HepG2 (cell line): Measurements from ENCODE around the gene ITGAE. TPM values are rescaled to one million over a fixed set of nuclear protein-coding genes. Genes with fewer than 3 reads are reported as not detected.

ENCODE experiments used
- ATF7 ChIP-seq, 2 experiments: fragments of 450-650 bp in 1 of 2; sonication (generic) in 1 of 2; formaldehyde crosslinking in 1 of 2; IDR thresholded peaks; 2 replicates each; pipeline versions ENCODE4 v1.4.0 to v1.6.1; 2016 to 2020; ENCODE audit warnings: antibody characterized with exemption in 1 of 2, mild to moderate bottlenecking in 1 of 2, missing genetic modification reagents in 1 of 2
- BHLHE40 ChIP-seq: IDR thresholded peaks from 2 replicates; pipeline ENCODE4 v1.6.1; 2011; ENCODE audit warnings: low read length, improper control_type of control experiment
- BRCA1 ChIP-seq: sonication (generic); formaldehyde crosslinking; IDR thresholded peaks from 2 replicates; pipeline ENCODE4 v1.4.0; 2020; ENCODE audit warnings: missing genetic modification reagents
- KLF11 ChIP-seq: IDR thresholded peaks from 2 replicates; pipeline ENCODE4 v1.6.1; 2016; ENCODE audit warnings: missing compliant biosample characterization
- MED8 ChIP-seq: sonication (generic); formaldehyde crosslinking; IDR thresholded peaks from 2 replicates; pipeline ENCODE4 v1.8.1; 2023; ENCODE audit warnings: mild to moderate bottlenecking, missing genetic modification reagents; ENCODE audit not compliant: insufficient replicate concordance
- NFE2L2 ChIP-seq: fragments of 150-350 bp; IDR thresholded peaks from 2 replicates; pipeline ENCODE4 v1.6.1; 2014; ENCODE audit warnings: low read length
- ONECUT2 ChIP-seq: sonication (generic); formaldehyde crosslinking; IDR thresholded peaks from 2 replicates; pipeline ENCODE4 v1.4.0; 2020; ENCODE audit warnings: missing genetic modification reagents
- RBM22 ChIP-seq: fragments of 200-400 bp; formaldehyde crosslinking; optimal IDR thresholded peaks from 2 replicates; pipeline ENCODE3; 2017; ENCODE audit warnings: mild to moderate bottlenecking, low read length, moderate library complexity
- ZNF101 ChIP-seq: sonication (generic); formaldehyde crosslinking; IDR thresholded peaks from 2 replicates; pipeline ENCODE4 v1.4.0; 2020; ENCODE audit warnings: mild to moderate bottlenecking, low read depth, missing genetic modification reagents, borderline replicate concordance
- ZNF180 ChIP-seq: sonication (generic); formaldehyde crosslinking; IDR thresholded peaks from 2 replicates; pipeline ENCODE4 v1.4.0; 2020; ENCODE audit warnings: low read depth, missing genetic modification reagents, borderline replicate concordance
- ZNF234 ChIP-seq: sonication (generic); formaldehyde crosslinking; conservative IDR thresholded peaks from 2 replicates; pipeline ENCODE4 v1.5.1; 2020; ENCODE audit warnings: mild to moderate bottlenecking, missing genetic modification reagents
- ZNF510 ChIP-seq: sonication (generic); formaldehyde crosslinking; IDR thresholded peaks from 2 replicates; pipeline ENCODE4 v1.4.0; 2020; ENCODE audit warnings: low read depth, mild to moderate bottlenecking, missing genetic modification reagents
- ZNF816 ChIP-seq: sonication (generic); formaldehyde crosslinking; IDR thresholded peaks from 2 replicates; pipeline ENCODE4 v1.8.0; 2022; ENCODE audit warnings: missing genetic modification reagents, mild to moderate bottlenecking, borderline replicate concordance
- polyA plus RNA-seq, 8 experiments: library from polyadenylated mRNA; depleted of rRNA in 3 of 8; stranded (reverse) in 7 of 8; unstranded in 1 of 8; fragments of >200 nt; fragmentation: Illumina TruSeq in 4 of 8; extraction: Trizol in 4 of 8; gene quantifications; 2 replicates each; pipeline versions ENCODE4 v1.2.1 to v1.2.3, GENCODE V29; 2011 to 2016; ENCODE audit warnings: low read depth in 4 of 8, missing spikeins in 1 of 8, mixed read lengths in 1 of 8; ENCODE audit not compliant: insufficient read depth in 1 of 8
- total RNA-seq, 5 experiments: library from RNA; depleted of rRNA; stranded (reverse); fragments of >200 nt; fragmentation: Illumina TruSeq; extraction: Trizol; gene quantifications; 2 replicates each; pipeline ENCODE4 v1.2.3, GENCODE V29; 2016; ENCODE audit warnings: low read depth in 1 of 5
- TF ChIP-seq, protein P1 (sequence below): sonication (generic); formaldehyde crosslinking; conservative IDR thresholded peaks from 2 replicates; pipeline ENCODE4 v1.8.1; 2023; ENCODE audit warnings: missing genetic modification reagents
- TF ChIP-seq, protein P2 (sequence below), 2 experiments: IDR thresholded peaks; 2 replicates each; pipeline ENCODE4 v1.6.1; 2011 to 2012; ENCODE audit warnings: low read length in 2 of 2, borderline replicate concordance in 1 of 2, low read depth in 1 of 2, mild to moderate bottlenecking in 1 of 2, moderate library complexity in 1 of 2
- TF ChIP-seq, protein P3 (sequence below): sonication (generic); formaldehyde crosslinking; IDR thresholded peaks from 2 replicates; pipeline ENCODE4 v1.4.0; 2020; ENCODE audit warnings: mild to moderate bottlenecking, missing genetic modification reagents
- TF ChIP-seq, protein P4 (sequence below): sonication (generic); formaldehyde crosslinking; IDR thresholded peaks from 2 replicates; pipeline ENCODE4 v1.4.0; 2020; ENCODE audit warnings: missing genetic modification reagents; ENCODE audit errors: not compliant biosample characterization
- TF ChIP-seq, protein P5 (sequence below): sonication (generic); formaldehyde crosslinking; IDR thresholded peaks from 2 replicates; pipeline ENCODE4 v1.9.0; 2021; ENCODE audit warnings: missing genetic modification reagents, mild to moderate bottlenecking, borderline replicate concordance

Gene ITGAE
- total and polyA plus RNA-seq, 2 of the 13 experiments (the other 11 are each of a cell fraction or from before 2014, with no cell fraction given) = 42.3 to 49.0 TPM

DNA sequence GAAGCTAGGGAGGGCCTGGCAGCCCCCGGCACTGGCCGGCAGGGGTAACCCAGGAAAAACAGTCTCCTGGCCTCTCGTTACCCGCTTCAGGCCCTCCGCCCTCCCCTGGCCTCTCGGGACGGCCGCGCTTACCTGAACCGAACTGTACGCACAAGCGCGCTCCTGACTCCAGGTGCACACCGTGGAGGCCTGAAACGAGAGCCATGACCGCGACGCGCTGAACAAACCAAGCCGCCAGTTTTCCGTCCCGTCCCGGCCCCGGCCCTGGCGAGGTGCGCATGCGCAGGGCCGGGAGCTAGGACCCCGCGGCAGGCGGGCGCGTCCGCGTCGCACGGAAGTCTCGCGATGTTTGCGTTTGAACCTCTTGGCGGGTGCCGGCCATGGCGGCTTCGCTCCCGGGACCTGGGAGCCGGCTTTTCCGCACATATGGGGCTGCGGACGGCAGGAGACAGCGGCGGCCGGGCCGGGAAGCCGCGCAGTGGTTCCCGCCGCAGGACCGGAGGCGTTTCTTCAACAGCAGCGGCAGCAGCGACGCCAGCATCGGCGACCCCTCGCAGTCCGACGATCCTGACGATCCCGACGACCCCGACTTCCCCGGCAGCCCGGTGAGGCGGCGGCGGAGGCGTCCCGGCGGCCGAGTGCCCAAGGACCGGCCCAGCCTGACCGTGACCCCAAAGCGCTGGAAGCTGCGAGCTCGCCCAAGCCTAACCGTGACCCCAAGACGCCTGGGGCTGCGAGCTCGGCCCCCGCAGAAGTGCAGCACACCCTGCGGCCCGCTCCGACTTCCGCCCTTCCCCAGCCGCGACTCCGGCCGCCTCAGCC is 77.2 kb downstream of the ITGAE start, which contains the start of gene HASPIN (continued):
- TF ChIP-seq, protein P1, sequence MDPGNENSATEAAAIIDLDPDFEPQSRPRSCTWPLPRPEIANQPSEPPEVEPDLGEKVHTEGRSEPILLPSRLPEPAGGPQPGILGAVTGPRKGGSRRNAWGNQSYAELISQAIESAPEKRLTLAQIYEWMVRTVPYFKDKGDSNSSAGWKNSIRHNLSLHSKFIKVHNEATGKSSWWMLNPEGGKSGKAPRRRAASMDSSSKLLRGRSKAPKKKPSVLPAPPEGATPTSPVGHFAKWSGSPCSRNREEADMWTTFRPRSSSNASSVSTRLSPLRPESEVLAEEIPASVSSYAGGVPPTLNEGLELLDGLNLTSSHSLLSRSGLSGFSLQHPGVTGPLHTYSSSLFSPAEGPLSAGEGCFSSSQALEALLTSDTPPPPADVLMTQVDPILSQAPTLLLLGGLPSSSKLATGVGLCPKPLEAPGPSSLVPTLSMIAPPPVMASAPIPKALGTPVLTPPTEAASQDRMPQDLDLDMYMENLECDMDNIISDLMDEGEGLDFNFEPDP (CRISPR knock-in tag) = no peak
- TF ChIP-seq KLF11 (CRISPR knock-in tag) (peak; percentile 88), RBM22 (no peak), ZNF234 (CRISPR knock-in tag) (no peak), NFE2L2 (no peak), ZNF101 (CRISPR knock-in tag) (no peak), ONECUT2 (CRISPR knock-in tag) (no peak), BRCA1 (CRISPR knock-in tag) (no peak), ZNF180 (CRISPR knock-in tag) (no peak), ATF7 (IDR thresholded peaks at IDR 0.05) (no peak), ATF7 (CRISPR knock-in tag; IDR thresholded peaks at IDR 0.05) (0 out of 2 replicates have a peak, but pooled peaks have one; percentile 31), ZNF816 (CRISPR knock-in tag) (no peak), ZNF510 (CRISPR knock-in tag) (peak; percentile 88; the same call in 1 of the 2 replicates), BHLHE40 (peak; percentile 60; the same call in 1 of the 2 replicates), MED8 (peak; percentile 95)
- TF ChIP-seq, protein P2, sequence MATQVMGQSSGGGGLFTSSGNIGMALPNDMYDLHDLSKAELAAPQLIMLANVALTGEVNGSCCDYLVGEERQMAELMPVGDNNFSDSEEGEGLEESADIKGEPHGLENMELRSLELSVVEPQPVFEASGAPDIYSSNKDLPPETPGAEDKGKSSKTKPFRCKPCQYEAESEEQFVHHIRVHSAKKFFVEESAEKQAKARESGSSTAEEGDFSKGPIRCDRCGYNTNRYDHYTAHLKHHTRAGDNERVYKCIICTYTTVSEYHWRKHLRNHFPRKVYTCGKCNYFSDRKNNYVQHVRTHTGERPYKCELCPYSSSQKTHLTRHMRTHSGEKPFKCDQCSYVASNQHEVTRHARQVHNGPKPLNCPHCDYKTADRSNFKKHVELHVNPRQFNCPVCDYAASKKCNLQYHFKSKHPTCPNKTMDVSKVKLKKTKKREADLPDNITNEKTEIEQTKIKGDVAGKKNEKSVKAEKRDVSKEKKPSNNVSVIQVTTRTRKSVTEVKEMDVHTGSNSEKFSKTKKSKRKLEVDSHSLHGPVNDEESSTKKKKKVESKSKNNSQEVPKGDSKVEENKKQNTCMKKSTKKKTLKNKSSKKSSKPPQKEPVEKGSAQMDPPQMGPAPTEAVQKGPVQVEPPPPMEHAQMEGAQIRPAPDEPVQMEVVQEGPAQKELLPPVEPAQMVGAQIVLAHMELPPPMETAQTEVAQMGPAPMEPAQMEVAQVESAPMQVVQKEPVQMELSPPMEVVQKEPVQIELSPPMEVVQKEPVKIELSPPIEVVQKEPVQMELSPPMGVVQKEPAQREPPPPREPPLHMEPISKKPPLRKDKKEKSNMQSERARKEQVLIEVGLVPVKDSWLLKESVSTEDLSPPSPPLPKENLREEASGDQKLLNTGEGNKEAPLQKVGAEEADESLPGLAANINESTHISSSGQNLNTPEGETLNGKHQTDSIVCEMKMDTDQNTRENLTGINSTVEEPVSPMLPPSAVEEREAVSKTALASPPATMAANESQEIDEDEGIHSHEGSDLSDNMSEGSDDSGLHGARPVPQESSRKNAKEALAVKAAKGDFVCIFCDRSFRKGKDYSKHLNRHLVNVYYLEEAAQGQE (IDR thresholded peaks at IDR 0.05; ENCODE audit: borderline replicate concordance in 1 of 2, low read depth in 1 of 2, low read length in 2 of 2) = no peak
- TF ChIP-seq, protein P3, sequence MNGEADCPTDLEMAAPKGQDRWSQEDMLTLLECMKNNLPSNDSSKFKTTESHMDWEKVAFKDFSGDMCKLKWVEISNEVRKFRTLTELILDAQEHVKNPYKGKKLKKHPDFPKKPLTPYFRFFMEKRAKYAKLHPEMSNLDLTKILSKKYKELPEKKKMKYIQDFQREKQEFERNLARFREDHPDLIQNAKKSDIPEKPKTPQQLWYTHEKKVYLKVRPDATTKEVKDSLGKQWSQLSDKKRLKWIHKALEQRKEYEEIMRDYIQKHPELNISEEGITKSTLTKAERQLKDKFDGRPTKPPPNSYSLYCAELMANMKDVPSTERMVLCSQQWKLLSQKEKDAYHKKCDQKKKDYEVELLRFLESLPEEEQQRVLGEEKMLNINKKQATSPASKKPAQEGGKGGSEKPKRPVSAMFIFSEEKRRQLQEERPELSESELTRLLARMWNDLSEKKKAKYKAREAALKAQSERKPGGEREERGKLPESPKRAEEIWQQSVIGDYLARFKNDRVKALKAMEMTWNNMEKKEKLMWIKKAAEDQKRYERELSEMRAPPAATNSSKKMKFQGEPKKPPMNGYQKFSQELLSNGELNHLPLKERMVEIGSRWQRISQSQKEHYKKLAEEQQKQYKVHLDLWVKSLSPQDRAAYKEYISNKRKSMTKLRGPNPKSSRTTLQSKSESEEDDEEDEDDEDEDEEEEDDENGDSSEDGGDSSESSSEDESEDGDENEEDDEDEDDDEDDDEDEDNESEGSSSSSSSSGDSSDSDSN (CRISPR knock-in tag) = peak; percentile 77
- TF ChIP-seq, protein P4, sequence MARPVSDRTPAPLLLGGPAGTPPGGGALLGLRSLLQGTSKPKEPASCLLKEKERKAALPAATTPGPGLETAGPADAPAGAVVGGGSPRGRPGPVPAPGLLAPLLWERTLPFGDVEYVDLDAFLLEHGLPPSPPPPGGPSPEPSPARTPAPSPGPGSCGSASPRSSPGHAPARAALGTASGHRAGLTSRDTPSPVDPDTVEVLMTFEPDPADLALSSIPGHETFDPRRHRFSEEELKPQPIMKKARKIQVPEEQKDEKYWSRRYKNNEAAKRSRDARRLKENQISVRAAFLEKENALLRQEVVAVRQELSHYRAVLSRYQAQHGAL = no peak
- TF ChIP-seq, protein P5, sequence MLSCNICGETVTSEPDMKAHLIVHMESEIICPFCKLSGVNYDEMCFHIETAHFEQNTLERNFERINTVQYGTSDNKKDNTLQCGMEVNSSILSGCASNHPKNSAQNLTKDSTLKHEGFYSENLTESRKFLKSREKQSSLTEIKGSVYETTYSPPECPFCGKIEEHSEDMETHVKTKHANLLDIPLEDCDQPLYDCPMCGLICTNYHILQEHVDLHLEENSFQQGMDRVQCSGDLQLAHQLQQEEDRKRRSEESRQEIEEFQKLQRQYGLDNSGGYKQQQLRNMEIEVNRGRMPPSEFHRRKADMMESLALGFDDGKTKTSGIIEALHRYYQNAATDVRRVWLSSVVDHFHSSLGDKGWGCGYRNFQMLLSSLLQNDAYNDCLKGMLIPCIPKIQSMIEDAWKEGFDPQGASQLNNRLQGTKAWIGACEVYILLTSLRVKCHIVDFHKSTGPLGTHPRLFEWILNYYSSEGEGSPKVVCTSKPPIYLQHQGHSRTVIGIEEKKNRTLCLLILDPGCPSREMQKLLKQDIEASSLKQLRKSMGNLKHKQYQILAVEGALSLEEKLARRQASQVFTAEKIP (CRISPR knock-in tag) = no peak
